Kidney (tissue), 14 donors: Measurements from ENCODE around the gene CGNL1. TPM values are rescaled to one million over a fixed set of nuclear protein-coding genes. Genes with fewer than 3 reads are reported as not detected.

Experiments
- DNase-seq, 5 donors: peaks; one replicate each; pipeline ENCODE4 v3.0.0-alpha.2; 2013 to 2020
- FAIRE-seq: peaks from 2 replicates; lab custom pipeline; 2012; peaks lifted over from hg19 to GRCh38; lab: Jason Lieb, UNC
- H3K27ac ChIP-seq, 2 donors: one replicate each; pipeline ENCODE4 v1.7.0; 2013; ENCODE audit warnings: low read depth in 2 of 2, low read length in 2 of 2, inconsistent platforms in 1 of 2
- H3K27me3 ChIP-seq: one replicate; pipeline ENCODE4 v1.7.1; 2013; ENCODE audit warnings: low read length, inconsistent platforms; ENCODE audit not compliant: control insufficient read depth, insufficient read depth
- H3K36me3 ChIP-seq, 3 donors: one replicate each; pipeline versions ENCODE4 v1.7.0 to v1.7.1; 2013; ENCODE audit warnings: low read length in 3 of 3, control low read depth in 1 of 3, inconsistent platforms in 1 of 3; ENCODE audit not compliant: insufficient read depth in 3 of 3, control insufficient read depth in 2 of 3
- H3K4me1 ChIP-seq, 3 donors: one replicate each; pipeline versions ENCODE4 v1.7.0 to v1.7.1; 2013; ENCODE audit warnings: low read length in 3 of 3, inconsistent platforms in 1 of 3, low read depth in 1 of 3; ENCODE audit not compliant: control insufficient read depth in 2 of 3, insufficient read depth in 2 of 3
- H3K4me3 ChIP-seq, 3 donors: one replicate each; pipeline versions ENCODE4 v1.7.0 to v1.8.1; 2013; ENCODE audit warnings: low read length in 3 of 3, control low read depth in 1 of 3, inconsistent platforms in 1 of 3
- H3K9ac ChIP-seq, 3 donors: one replicate each; pipeline versions ENCODE4 v1.7.0 to v1.7.1; 2013; ENCODE audit warnings: low read length in 3 of 3, control low read depth in 1 of 3, inconsistent platforms in 1 of 3
- H3K9me3 ChIP-seq, 3 donors: one replicate each; pipeline versions ENCODE4 v1.7.0 to v1.7.1; 2013; ENCODE audit warnings: low read length in 3 of 3, control low read depth in 1 of 3, inconsistent platforms in 1 of 3; ENCODE audit not compliant: control insufficient read depth in 2 of 3, insufficient read depth in 1 of 3
- intact Hi-C: fragments of 100-400 bp; cut with DNase I; formaldehyde crosslinking; loops from one replicate; pipeline ENCODE4 v1.11.1; 2022
- polyA plus RNA-seq: library from polyadenylated mRNA; stranded (reverse); fragments of 350-450 nt; fragmentation: Illumina TruSeq; extraction: RNeasy Lipid Tissue Mini Kit (QIAGEN cat#74804); gene quantifications from one replicate; pipeline ENCODE4 v1.2.3, GENCODE V29; 2014; ENCODE audit warnings: low read depth, low replicate concordance; ENCODE audit not compliant: insufficient read depth
- total RNA-seq: library from RNA; stranded (reverse); fragmentation: NEBNext Ultra II Directional; extraction: Animal tissue kit (Norgen Biotek cat#: 25700); gene quantifications from one replicate; pipeline ENCODE4 v1.2.1, GENCODE V29; 2021
- TF ChIP-seq, protein P1 (sequence below): IDR thresholded peaks from 3 replicates; pipeline ENCODE4 v1.5.1; 2012; ENCODE audit warnings: mild to moderate bottlenecking, moderate library complexity, borderline replicate concordance; ENCODE audit not compliant: insufficient read depth; ENCODE audit errors: extremely low read depth
- donor health status: control.
- donor health status: control.
- donor health status: control.
- donor health status: control.
- donor health status: control.
- donor health status: DM: yes; HTN: yes; CAD: no.
- donor health status: Normal renal cell carcinoma (clear cell type).

CGNL1 gene
- total and polyA plus RNA-seq, 2 donors from 2014 or later = 62.0 to 81.5 TPM

DNA sequence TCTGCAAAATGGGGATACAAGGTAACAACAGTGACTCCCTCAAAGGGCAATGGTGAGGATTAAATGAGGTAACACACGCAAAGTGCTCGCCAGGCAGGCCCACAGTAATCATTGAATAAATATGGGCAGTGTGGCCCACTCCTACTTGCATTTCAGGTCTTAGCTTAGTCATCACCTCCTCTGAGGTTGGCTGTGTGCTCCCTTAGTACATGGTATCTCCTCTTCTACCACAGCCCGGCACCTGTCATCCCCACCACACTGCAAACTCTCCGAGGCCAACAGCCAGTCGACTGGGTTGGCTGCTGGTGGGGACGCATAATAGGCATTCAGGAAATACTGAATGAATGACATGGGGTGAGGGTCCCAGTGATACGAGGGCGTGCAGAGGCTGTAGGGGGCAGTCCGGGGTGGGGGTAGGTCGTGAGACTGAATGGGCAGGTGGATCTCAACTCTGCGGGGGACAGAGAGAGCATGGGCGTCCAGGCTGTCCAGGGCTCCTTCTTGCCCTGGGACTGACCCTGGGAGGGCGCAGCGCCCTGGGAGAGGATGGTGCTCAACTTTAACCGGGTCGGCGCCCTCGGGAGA, 215.0 kb downstream of the CGNL1 start:
- FAIRE-seq = no peak
- TF ChIP-seq, protein P1, sequence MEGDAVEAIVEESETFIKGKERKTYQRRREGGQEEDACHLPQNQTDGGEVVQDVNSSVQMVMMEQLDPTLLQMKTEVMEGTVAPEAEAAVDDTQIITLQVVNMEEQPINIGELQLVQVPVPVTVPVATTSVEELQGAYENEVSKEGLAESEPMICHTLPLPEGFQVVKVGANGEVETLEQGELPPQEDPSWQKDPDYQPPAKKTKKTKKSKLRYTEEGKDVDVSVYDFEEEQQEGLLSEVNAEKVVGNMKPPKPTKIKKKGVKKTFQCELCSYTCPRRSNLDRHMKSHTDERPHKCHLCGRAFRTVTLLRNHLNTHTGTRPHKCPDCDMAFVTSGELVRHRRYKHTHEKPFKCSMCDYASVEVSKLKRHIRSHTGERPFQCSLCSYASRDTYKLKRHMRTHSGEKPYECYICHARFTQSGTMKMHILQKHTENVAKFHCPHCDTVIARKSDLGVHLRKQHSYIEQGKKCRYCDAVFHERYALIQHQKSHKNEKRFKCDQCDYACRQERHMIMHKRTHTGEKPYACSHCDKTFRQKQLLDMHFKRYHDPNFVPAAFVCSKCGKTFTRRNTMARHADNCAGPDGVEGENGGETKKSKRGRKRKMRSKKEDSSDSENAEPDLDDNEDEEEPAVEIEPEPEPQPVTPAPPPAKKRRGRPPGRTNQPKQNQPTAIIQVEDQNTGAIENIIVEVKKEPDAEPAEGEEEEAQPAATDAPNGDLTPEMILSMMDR = no peak
- H3K4me1 ChIP-seq = peaks cover 0 to 3% (median 0%) of the 10 kb centered on the region in 3 donors
- no peak overlapping the region for H3K9ac ChIP-seq
- H3K4me3 ChIP-seq = peak overlapping the region; percentile 35 to 64 (median 50)
- intact Hi-C loops = no loop called here
- no peak overlapping the region for H3K27ac ChIP-seq
- H3K27me3 ChIP-seq = no peaks in the 10 kb centered on the region
- DNase-seq = no peak
- H3K9me3 ChIP-seq = no peaks in the 10 kb centered on the region
- no peaks in the 10 kb centered on the region for H3K36me3 ChIP-seq

DNA sequence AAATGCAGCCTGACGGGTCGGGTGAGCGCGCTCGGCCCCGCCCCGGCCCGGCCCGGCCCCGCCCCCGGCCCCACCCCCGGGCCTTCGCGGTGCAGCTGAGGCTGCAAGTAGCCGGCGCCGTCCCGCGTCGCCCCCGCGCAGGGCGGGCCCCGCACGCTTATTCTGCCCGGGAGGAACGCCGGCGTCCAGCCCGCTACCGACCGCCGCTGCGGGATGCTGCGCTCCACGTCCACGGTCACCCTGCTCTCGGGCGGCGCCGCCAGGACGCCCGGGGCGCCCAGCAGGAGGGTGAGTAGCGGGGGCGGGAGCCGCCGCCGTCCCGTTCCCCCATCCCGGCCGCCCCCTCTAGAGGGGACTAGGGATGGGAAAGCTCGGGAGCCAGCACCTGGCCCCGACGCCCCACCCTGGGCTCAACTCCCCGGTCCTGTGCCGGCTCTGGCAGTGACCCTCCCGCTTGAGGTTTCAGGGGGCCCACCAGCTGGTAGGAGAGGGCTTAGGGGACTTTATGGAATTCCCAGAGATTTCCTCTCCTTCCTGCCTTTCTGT, 215.6 kb downstream of the CGNL1 start, which contains the start of gene MYZAP:
Gene MYZAP (plus strand): TSS at position 83 of the 546 bp plus-strand sequence. CDS start 131 bp downstream, at position 214.
- DNase-seq (peak; percentile 35 to 83 (median 59)), FAIRE-seq (no peak)
- H3K9me3 ChIP-seq = no peaks in the 10 kb centered on the region
- peak within 1 kb of the TSS in 1 of 3 donors; percentile 6 for H3K9ac ChIP-seq
- H3K4me3 ChIP-seq = peak within 1 kb of the TSS; percentile 35 to 64 (median 50)
- H3K27me3 ChIP-seq = no peaks in the 10 kb centered on the region
- intact Hi-C loops = no loop called here
- H3K27ac ChIP-seq = no peak within 1 kb of the TSS
- TF ChIP-seq, protein P1 = no peak
- H3K4me1 ChIP-seq = peaks cover 0 to 3% (median 0%) of the 10 kb centered on the region in 3 donors
- no peaks in the 10 kb centered on the region for H3K36me3 ChIP-seq

DNA sequence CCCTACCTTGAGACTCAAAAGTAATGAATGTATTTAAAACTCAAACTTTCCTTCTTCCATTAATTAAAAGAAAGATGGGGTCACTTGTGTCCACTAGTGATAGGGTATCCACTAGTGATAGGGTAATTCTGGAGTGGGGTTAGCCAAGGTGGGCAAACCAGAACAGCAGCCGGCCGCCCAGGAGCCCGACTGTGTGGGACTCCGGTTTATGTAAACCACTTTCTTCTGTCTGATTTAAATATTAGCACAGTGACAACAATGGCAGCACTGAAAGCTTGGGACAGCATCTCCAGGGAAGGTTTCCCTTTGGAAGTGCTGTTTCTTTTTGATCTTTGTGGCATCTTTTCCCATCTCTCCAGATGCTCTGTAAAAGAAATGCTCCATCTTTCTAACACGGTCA, 216.1 kb downstream of the CGNL1 start:
- TF ChIP-seq, protein P1 = no peak
- Histone ChIP-seq H3K27me3 (no peaks in the 10 kb centered on the region), H3K36me3 (no peaks in the 10 kb centered on the region), H3K4me1 (peaks cover 0 to 3% (median 0%) of the 10 kb centered on the region in 3 donors), H3K9me3 (no peaks in the 10 kb centered on the region), H3K4me3 (peak overlapping the region in 1 of 3 donors; percentile 49), H3K27ac (no peak overlapping the region), H3K9ac (no peak overlapping the region)
- DNase-seq = no peak
- intact Hi-C loops = no loop called here
- FAIRE-seq = no peak
